ENCODE results near the gene ZNF700.

ZNF700 gene

DNA sequence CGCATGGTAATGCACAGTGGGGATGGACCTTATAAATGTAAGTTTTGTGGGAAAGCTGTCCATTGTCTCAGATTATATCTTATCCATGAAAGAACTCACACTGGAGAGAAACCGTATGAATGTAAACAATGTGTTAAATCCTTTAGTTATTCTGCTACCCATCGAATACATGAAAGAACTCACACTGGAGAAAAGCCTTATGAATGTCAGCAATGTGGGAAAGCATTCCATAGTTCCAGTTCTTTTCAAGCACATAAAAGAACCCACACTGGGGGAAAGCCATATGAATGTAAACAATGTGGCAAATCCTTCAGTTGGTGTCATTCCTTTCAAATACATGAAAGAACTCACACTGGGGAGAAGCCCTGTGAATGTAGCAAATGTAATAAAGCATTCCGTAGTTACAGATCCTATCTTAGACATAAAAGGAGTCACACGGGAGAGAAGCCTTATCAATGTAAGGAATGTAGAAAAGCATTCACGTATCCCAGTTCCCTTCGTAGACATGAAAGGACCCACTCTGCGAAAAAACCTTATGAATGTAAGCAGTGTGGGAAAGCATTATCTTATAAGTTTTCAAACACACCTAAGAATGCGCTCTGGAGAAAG, 53.7 kb downstream of the ZNF700 start:
- TF ChIP-seq, protein P1, sequence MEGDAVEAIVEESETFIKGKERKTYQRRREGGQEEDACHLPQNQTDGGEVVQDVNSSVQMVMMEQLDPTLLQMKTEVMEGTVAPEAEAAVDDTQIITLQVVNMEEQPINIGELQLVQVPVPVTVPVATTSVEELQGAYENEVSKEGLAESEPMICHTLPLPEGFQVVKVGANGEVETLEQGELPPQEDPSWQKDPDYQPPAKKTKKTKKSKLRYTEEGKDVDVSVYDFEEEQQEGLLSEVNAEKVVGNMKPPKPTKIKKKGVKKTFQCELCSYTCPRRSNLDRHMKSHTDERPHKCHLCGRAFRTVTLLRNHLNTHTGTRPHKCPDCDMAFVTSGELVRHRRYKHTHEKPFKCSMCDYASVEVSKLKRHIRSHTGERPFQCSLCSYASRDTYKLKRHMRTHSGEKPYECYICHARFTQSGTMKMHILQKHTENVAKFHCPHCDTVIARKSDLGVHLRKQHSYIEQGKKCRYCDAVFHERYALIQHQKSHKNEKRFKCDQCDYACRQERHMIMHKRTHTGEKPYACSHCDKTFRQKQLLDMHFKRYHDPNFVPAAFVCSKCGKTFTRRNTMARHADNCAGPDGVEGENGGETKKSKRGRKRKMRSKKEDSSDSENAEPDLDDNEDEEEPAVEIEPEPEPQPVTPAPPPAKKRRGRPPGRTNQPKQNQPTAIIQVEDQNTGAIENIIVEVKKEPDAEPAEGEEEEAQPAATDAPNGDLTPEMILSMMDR (IDR thresholded peaks at IDR 0.05; ENCODE audit: control insufficient read depth, insufficient read depth, low read depth, low read length, missing control alignments): no peak
- H3K4me3 ChIP-seq (ENCODE audit: control insufficient read depth, low read depth, low read length): no peak overlapping the region
- no peak for DNase-seq (ENCODE audit: low read depth)

DNA sequence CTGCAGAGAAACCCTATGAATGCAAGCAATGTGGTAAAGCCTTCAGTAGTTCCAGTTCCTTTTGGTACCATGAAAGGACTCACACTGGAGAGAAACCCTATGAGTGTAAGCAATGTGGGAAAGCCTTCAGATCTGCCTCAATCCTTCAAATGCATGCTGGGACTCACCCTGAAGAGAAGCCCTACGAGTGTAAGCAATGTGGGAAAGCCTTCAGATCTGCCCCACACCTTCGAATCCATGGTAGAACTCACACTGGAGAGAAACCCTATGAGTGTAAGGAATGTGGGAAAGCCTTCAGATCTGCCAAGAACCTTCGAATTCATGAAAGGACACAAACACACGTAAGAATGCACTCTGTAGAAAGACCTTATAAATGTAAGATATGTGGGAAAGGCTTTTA, 54.6 kb downstream of the ZNF700 start:
- no peak overlapping the region for H3K4me3 ChIP-seq (ENCODE audit: control insufficient read depth, low read depth, low read length)
- no peak for DNase-seq (ENCODE audit: low read depth)
- TF ChIP-seq, protein P1 (IDR thresholded peaks at IDR 0.05; ENCODE audit: control insufficient read depth, insufficient read depth, low read depth, low read length, missing control alignments): no peak

DNA sequence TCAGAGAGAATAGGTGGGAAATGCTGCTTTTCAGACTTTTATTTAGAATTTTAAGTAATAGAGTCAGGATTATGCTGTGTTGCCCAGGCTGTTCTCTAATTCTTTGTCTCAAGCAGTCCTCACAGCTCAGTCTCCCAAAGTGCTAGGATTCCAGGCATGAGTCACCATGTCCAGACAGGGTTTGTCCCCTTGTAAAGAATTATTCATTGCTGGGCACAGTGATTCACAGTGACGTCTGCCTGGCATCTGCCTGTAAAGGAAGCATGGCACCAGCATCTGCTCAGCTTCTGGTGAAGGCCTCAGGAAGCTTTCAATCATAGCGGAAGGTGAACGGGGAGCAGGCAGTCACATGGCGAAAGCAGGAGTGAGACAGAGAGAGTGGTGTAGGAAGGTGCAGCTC, 57.6 kb downstream of the ZNF700 start:
- TF ChIP-seq, protein P1 (IDR thresholded peaks at IDR 0.05; ENCODE audit: control insufficient read depth, insufficient read depth, low read depth, low read length, missing control alignments): no peak
- no peak overlapping the region for H3K4me3 ChIP-seq (ENCODE audit: control insufficient read depth, low read depth, low read length)
- no peak for DNase-seq (ENCODE audit: low read depth)

DNA sequence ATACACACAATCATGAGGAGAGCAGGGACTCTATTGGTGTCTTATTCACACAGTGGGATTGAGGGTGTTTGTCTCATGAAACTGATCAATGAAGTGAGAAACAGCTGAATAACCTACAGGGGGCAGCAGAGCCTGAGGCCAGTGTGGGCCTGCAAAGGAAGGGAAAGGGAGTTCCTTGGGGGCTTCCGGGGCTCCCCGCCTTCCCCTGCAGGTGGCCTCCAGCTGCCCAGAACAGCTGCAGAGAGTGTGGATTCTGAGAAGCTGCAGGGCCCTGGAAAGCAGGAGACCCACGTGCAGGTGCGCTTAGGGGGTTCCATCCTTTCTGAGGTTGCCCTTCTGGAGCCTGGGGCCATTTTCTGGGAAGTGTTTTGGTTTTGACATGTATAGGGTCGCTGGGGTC, 60.1 kb downstream of the ZNF700 start:
- no peak for DNase-seq (ENCODE audit: low read depth)
- TF ChIP-seq, protein P1 (IDR thresholded peaks at IDR 0.05; ENCODE audit: control insufficient read depth, insufficient read depth, low read depth, low read length, missing control alignments): peak; percentile 32

DNA sequence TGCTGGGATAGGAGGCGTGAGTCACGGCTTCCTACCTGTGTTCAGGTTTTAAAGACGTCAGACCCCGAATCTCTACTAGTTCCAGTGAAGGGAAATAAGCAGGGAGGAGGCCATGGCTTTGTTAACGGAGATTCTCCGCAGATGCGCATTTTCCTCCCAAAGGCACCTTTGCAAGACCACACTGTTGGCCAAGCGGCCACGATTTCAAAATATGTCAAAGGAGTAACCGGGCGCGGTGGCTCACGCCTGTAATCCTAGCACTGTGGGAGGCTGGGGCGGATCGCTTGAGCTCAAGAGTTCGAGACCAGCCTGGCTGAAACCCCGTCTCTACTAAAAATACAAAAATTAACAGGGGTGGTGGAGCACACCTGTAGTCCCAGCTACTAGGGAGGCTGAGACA, 61.8 kb downstream of the ZNF700 start:
- no peak for DNase-seq (ENCODE audit: low read depth)
- TF ChIP-seq, protein P1 (IDR thresholded peaks at IDR 0.05; ENCODE audit: control insufficient read depth, insufficient read depth, low read depth, low read length, missing control alignments): no peak
- no peak overlapping the region for H3K4me3 ChIP-seq (ENCODE audit: control insufficient read depth, low read depth, low read length)

More for the DNA sequence above, 60.1 kb downstream of the ZNF700 start:
- H3K4me3 ChIP-seq (ENCODE audit: control insufficient read depth, low read depth, low read length): no peak overlapping the region

DNA sequence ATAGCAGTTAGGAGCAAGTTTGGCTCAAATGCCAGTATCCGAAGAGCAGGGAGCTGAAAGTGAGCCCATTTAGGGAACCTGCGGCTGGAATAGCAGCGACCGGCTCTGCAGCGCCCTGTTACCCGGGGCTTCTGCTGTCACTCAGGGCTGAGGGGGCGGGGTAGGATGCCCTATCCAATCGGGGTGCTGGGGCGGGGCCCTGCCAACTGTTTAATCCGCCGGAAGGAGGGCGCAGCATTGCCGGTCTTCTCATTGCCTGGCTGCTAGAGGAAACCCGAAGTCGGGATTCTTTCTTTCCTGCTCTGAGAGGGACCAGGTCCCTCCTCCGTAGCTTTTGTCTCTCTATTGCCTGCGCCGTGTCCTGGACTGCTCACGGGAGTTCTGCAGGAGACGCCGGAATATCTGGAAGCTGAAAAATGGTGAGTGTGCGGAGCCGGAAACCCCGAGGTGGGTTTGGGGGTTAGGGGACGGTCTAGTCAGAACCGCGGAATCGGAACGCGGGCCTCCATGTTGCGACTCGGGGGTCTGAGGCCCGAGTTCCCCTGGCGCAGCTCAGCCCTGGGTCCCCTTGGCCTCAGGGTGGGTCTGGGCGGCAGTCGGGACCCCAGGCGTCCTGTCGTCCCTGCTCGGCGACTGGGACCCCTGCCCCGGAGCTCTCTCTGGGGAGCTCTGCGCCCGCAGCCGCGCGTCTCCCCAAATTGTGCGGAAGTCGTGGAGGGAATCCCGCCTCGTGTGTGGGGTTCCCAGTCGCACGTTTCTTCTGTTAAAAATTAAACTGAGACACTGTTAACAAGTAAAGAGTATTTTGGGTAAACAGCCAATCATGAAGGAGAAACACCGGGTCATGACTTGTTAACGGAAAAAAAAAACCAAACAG, 62.7 kb downstream of the ZNF700 start:
- peak; percentile 61 for DNase-seq (ENCODE audit: low read depth)
- TF ChIP-seq, protein P1 (IDR thresholded peaks at IDR 0.05; ENCODE audit: control insufficient read depth, insufficient read depth, low read depth, low read length, missing control alignments): no peak
- peak overlapping the region; percentile 61 for H3K4me3 ChIP-seq (ENCODE audit: control insufficient read depth, low read depth, low read length)
